SH-SY5Y (cell line): ENCODE measurements around the gene SHISA7.

Experiments used
- GATA2 ChIP-seq: IDR thresholded peaks from 2 replicates; pipeline ENCODE4 v1.6.1; 2011; ENCODE audit warnings: mild to moderate bottlenecking, low read depth, low read length
- GATA3 ChIP-seq: IDR thresholded peaks from 2 replicates; pipeline ENCODE4 v1.6.1; 2011; ENCODE audit warnings: low read depth, mild to moderate bottlenecking, low read length, moderate library complexity

- no peak for TF ChIP-seq GATA2
- no peak for TF ChIP-seq GATA3
Observed at GRCh38 chr19:55405638-55406037, 37.5 kb downstream of the SHISA7 start.
